Naive thymus-derived CD4-positive, alpha-beta T cell (primary cell): ENCODE results near the gene PLEKHG4B. TPM values are rescaled to one million over a fixed set of nuclear protein-coding genes. Genes with fewer than 3 reads are reported as not detected.
A peak's percentile ranks its signal among the peaks of the same experiment; 100 is the strongest.
"Not testable (repeated sequence)": the region's sequence is repeated elsewhere in the genome, so short reads cannot be mapped to it uniquely, and the experiment has no call there.

Experiments used
- ATAC-seq: fragments of 150-1000 bp; cut with Tn5 transposase; 2 replicates; pipeline ENCODE4 v1.10.0; 2021; ENCODE audit warnings: mild to moderate bottlenecking, moderate library complexity
- CTCF ChIA-PET: fragments of 350-600 bp; sonication (Branson Sonifier 250); formaldehyde crosslinking; loops from one replicate; lab custom pipeline; 2021; ENCODE audit warnings: antibody characterized with exemption; lab: Charles Lee
- POLR2A ChIA-PET: fragments of 350-600 bp; sonication (Branson Sonifier 250); formaldehyde crosslinking; loops from one replicate; lab custom pipeline; 2021; ENCODE audit warnings: antibody characterized with exemption, inconsistent platforms; lab: Charles Lee
- DNase-seq, 9 donors: peaks; one replicate each; pipeline versions ENCODE4 v3.0.0 to v3.0.0-alpha.2; 2020 to 2022; ENCODE audit warnings: mixed read lengths in 1 of 9
- H3K27ac ChIP-seq: one replicate; pipeline ENCODE4 v1.7.0; 2013; ENCODE audit warnings: mild to moderate bottlenecking, low read depth, low read length, moderate library complexity
- H3K27me3 ChIP-seq, 2 donors: one replicate each; pipeline ENCODE4 v1.7.0; 2013; ENCODE audit warnings: low read length in 2 of 2, mild to moderate bottlenecking in 2 of 2, moderate library complexity in 2 of 2; ENCODE audit not compliant: control insufficient read depth in 2 of 2, insufficient read depth in 2 of 2
- H3K36me3 ChIP-seq, 3 experiments: 1 replicate in 2 of 3; 2 replicates in 1 of 3; pipeline ENCODE4 v1.7.0; 2013; ENCODE audit warnings: low read length in 3 of 3, mild to moderate bottlenecking in 3 of 3, moderate library complexity in 1 of 3; ENCODE audit not compliant: insufficient read depth in 3 of 3, control insufficient read depth in 2 of 3
- H3K4me1 ChIP-seq, 2 donors: one replicate each; pipeline ENCODE4 v1.7.0; 2013; ENCODE audit warnings: low read length in 2 of 2, mild to moderate bottlenecking in 2 of 2, moderate library complexity in 1 of 2; ENCODE audit not compliant: control insufficient read depth in 2 of 2, insufficient read depth in 2 of 2
- H3K4me3 ChIP-seq: 2 replicates; pipeline ENCODE4 v1.7.0; 2013; ENCODE audit warnings: mild to moderate bottlenecking, low read length
- H3K9me3 ChIP-seq, 3 experiments: 1 replicate in 2 of 3; 2 replicates in 1 of 3; pipeline ENCODE4 v1.7.0; 2013; ENCODE audit warnings: low read length in 3 of 3; ENCODE audit not compliant: control insufficient read depth in 2 of 3
- H3K27ac Mint-ChIP-seq, 9 donors: one replicate each; pipeline ENCODE4 v1.8.0; 2020 to 2022; ENCODE audit warnings: mixed read lengths in 9 of 9, mild to moderate bottlenecking in 8 of 9, moderate library complexity in 5 of 9, inconsistent platforms in 2 of 9
- H3K27me3 Mint-ChIP-seq, 5 donors: one replicate each; pipeline ENCODE4 v1.8.0; 2021 to 2022; ENCODE audit warnings: mixed read lengths in 5 of 5, mild to moderate bottlenecking in 1 of 5
- H3K36me3 Mint-ChIP-seq, 5 donors: one replicate each; pipeline ENCODE4 v1.8.0; 2020 to 2022; ENCODE audit warnings: mixed read lengths in 5 of 5, mild to moderate bottlenecking in 3 of 5, inconsistent platforms in 1 of 5
- H3K4me1 Mint-ChIP-seq, 7 donors: one replicate each; pipeline ENCODE4 v1.8.0; 2020 to 2022; ENCODE audit warnings: mixed read lengths in 7 of 7, mild to moderate bottlenecking in 3 of 7, inconsistent platforms in 1 of 7
- H3K4me3 Mint-ChIP-seq, 10 donors: one replicate each; pipeline ENCODE4 v1.8.0; 2020 to 2022; ENCODE audit warnings: mild to moderate bottlenecking in 10 of 10, mixed read lengths in 10 of 10, moderate library complexity in 6 of 10, inconsistent platforms in 2 of 10
- H3K9me3 Mint-ChIP-seq, 11 donors: one replicate each; pipeline ENCODE4 v1.8.0; 2020 to 2022; ENCODE audit warnings: mixed read lengths in 11 of 11, mild to moderate bottlenecking in 4 of 11, inconsistent platforms in 1 of 11, moderate library complexity in 1 of 11
- intact Hi-C, 2 donors: fragments of 100-400 bp; cut with micrococcal nuclease; formaldehyde crosslinking; loops; one replicate each; pipeline ENCODE4 v1.15.1; 2023
- polyA plus RNA-seq, 2 donors: library from polyadenylated mRNA; unstranded; fragments of 300-500 nt; fragmentation: Illumina TruSeq; gene quantifications; one replicate each; pipeline ENCODE4 v1.2.3, GENCODE V29; 2021
- total RNA-seq, 6 experiments: library from RNA in 5 of 6; stranded (reverse) in 5 of 6; gene quantifications; 1 replicate in 5 of 6; 2 replicates in 1 of 6; pipeline ENCODE4 v1.2.3 and lab custom pipeline; 2021 to 2026

PLEKHG4B gene
- total and polyA plus RNA-seq, 7 experiments from 2014 or later: 0.39 to 2.0 TPM; not detected in 5

DNA sequence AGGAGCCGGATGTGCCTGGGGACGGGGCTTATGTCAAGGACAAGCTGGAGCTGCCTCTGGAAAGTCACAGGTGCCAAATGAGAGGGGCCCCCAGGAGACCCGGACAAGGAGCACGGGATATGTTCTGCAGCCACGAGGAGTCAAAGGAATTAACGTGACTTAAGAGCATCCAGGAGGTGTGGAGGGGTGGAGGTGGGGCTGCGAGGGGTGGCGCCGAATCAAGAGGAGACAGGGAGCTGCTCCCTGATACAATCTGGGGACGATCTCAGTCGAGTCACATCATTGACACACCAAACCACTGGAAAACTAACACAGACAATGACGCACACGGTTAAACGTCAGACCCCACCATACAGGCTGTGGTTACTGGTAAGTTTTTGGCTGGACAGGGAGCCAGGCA, 115.6 kb downstream of the PLEKHG4B start:
- no peak for ATAC-seq
- no peak overlapping the region for H3K27ac ChIP-seq
- H3K27me3 ChIP-seq: no peaks in the 10 kb centered on the region
- no peak overlapping the region for H3K4me3 ChIP-seq
- ChIA-PET CTCF (no interaction called here), POLR2A (no interaction called here)
- Mint-ChIP-seq H3K9me3 (no peaks in the 10 kb centered on the region), H3K27ac (peak overlapping the region in 1 of 9 donors; percentile 43), H3K4me3 (no peak overlapping the region), H3K27me3 (no peaks in the 10 kb centered on the region), H3K4me1 (peaks cover 14 to 30% (median 20%) of the 10 kb centered on the region in 7 donors), H3K36me3 (peaks cover 0 to 40% (median 18%) of the 10 kb centered on the region in 5 donors)
- no peaks in the 10 kb centered on the region for H3K9me3 ChIP-seq
- H3K4me1 ChIP-seq: no peaks in the 10 kb centered on the region
- no peak for DNase-seq
- intact Hi-C loops: no loop called here
- peaks cover 0 to 52% (median 0%) of the 10 kb centered on the region in 3 experiments for H3K36me3 ChIP-seq

DNA sequence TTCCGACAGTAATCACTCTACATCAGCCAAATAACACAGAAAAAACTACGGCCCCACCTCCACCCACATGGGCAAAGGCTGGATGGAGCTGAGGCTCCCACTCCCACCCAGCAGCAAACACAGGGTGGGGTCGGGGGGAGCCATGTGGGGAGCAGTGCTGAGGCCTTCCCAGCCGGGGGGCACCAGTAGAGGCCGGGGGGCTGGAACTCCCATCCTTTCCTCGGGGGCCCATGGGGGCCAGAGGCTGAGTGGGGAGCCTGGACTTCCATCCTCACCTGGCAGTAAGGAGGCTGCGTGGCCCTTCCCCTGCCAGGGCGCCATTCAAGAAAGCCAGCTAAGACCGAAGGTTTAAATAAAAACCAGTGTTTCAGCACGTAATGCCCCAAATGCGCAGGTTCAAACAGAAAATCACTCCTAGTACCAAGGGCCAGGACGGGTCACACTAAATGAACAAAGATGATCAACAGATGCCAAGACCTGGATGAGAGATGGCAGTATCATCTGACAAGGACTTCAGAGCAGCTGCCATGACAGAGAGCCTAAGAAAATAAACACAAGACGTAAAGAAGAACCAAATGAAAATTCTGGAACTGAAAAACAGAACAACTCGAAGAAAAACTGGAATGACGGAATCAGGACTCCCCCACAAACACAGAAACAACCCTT, 116.6 kb downstream of the PLEKHG4B start:
- Mint-ChIP-seq H3K4me3 (no peak overlapping the region), H3K9me3 (no peaks in the 10 kb centered on the region), H3K27ac (no peak overlapping the region), H3K36me3 (peaks cover 0 to 39% (median 18%) of the 10 kb centered on the region in 5 donors), H3K27me3 (no peaks in the 10 kb centered on the region), H3K4me1 (peaks cover 14 to 34% (median 21%) of the 10 kb centered on the region in 7 donors)
- Histone ChIP-seq H3K27me3 (no peaks in the 10 kb centered on the region), H3K36me3 (peaks cover 0 to 49% (median 0%) of the 10 kb centered on the region in 3 experiments), H3K4me1 (no peaks in the 10 kb centered on the region), H3K9me3 (no peaks in the 10 kb centered on the region), H3K4me3 (no peak overlapping the region), H3K27ac (no peak overlapping the region)
- intact Hi-C loops: no loop called here
- POLR2A ChIA-PET: no interaction called here
- DNase-seq (no peak), ATAC-seq (no peak)
- CTCF ChIA-PET: no interaction called here

DNA sequence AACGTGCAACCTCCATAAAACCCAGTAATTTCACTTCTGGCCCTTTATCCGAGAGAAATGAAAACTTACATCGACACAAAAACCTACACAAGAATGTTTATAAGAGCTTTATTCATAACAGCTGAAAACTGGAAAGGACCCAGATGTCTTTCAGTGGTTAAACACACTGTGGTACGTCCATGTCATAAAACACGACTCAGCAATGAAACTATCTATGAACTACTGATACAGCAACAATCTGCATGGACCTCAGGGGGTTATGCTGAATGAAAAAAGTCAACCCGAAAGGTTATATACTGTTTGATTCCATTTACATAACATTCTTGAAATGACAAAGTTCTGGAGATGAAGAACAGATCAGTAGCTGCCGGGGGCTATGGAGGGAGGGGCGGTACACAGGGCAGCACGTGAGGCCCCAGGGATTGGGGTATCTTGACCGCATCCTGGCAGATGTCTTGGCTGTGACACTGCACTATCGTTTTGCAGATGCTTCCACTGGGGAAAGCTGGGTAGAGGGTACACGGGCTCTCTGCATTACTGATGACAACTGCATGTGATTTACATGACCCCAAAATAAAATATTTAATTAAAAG, 121.9 kb downstream of the PLEKHG4B start:
- Histone ChIP-seq H3K27ac (no peak overlapping the region), H3K4me1 (no peaks in the 10 kb centered on the region), H3K36me3 (peaks cover 0 to 16% (median 0%) of the 10 kb centered on the region in 3 experiments), H3K4me3 (no peak overlapping the region), H3K9me3 (no peaks in the 10 kb centered on the region), H3K27me3 (no peaks in the 10 kb centered on the region)
- Mint-ChIP-seq H3K36me3 (peaks cover 0 to 28% (median 12%) of the 10 kb centered on the region in 5 donors), H3K4me3 (peak overlapping the region in 6 of 10 donors; percentile 18 to 65 (median 38)), H3K27me3 (peaks cover 0 to under 1% (median 0%) of the 10 kb centered on the region in 5 donors), H3K27ac (peak overlapping the region in 4 of 9 donors; percentile 32 to 74 (median 35)), H3K9me3 (no peaks in the 10 kb centered on the region), H3K4me1 (peaks cover 30 to 51% (median 44%) of the 10 kb centered on the region in 7 donors)
- ChIA-PET POLR2A (interaction anchor here (0.6 kb wide), 1 partner anchor 248 kb away, joined by 3 read pairs; no protein-coding TSS in a partner anchor), CTCF (no interaction called here)
- intact Hi-C loops: no loop called here
- ATAC-seq: no peak
- no peak for DNase-seq

DNA sequence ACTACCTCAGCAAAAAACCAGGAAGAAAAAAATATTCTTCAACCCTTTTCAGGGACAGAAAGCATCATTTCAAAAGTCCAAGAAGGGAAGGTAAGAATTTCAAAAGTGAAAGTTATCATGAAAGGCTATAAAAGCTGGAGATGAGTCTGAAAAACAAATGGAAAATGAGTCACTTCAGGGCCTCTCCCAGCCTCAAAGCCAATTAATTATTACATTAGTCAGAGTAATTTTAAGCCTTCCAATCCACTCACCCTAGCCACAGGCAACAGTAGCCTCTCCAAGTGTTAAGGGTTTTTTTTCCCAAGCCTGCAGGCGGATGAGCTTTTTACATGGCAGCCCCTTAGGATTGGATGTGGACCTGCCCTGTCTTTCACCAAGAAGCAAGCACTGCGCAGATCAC, 123.3 kb downstream of the PLEKHG4B start:
- peak overlapping the region in 5 of 9 donors; percentile 3 to 58 (median 10) for H3K27ac Mint-ChIP-seq
- H3K27ac ChIP-seq, H3K27me3 ChIP-seq, DNase-seq, H3K4me3 ChIP-seq, H3K27me3 Mint-ChIP-seq, ATAC-seq, H3K9me3 Mint-ChIP-seq, H3K9me3 ChIP-seq, H3K4me1 ChIP-seq, POLR2A ChIA-PET, CTCF ChIA-PET: not testable (repeated sequence)
- H3K36me3 ChIP-seq: peaks cover 0 to 17% (median 0%) of the 10 kb centered on the region in 3 experiments
- peaks cover 25 to 45% (median 38%) of the 10 kb centered on the region in 7 donors for H3K4me1 Mint-ChIP-seq
- intact Hi-C loops: loop anchor here in 1 of 2 donors (5.0 kb wide), 1 partner anchor 227 kb away; the partner anchor contains the start of gene EXOC3
- H3K36me3 Mint-ChIP-seq: peaks cover 0 to 22% (median 10%) of the 10 kb centered on the region in 5 donors
- peak overlapping the region; percentile 22 to 73 (median 54) for H3K4me3 Mint-ChIP-seq

DNA sequence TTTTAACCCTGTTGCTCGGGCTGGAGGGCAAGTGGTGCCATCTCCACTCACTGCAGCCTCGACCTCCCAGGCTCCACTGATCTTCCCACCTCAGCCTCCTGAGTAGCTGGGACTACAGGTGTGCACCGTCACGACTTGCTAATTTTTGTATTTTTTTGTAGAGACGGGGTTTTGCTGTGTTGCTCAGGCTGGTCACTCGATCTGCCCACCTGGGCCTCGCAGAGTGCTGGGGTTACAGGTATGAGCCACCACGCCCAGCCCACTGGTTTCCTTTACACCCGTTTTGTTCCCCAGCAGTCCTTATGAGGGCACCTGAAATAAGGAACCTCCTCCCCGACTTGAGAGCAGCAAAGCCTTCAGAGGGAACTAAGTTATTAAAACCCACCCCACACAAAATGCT, 124.1 kb downstream of the PLEKHG4B start:
- H3K27me3 Mint-ChIP-seq, H3K9me3 Mint-ChIP-seq, H3K27me3 ChIP-seq, H3K4me3 ChIP-seq, POLR2A ChIA-PET, H3K4me1 ChIP-seq, ATAC-seq, DNase-seq, H3K27ac ChIP-seq, CTCF ChIA-PET, H3K9me3 ChIP-seq: not testable (repeated sequence)
- peak overlapping the region in 7 of 10 donors; percentile 6 to 73 (median 44) for H3K4me3 Mint-ChIP-seq
- peak overlapping the region in 4 of 9 donors; percentile 5 to 67 (median 34) for H3K27ac Mint-ChIP-seq
- H3K36me3 Mint-ChIP-seq: peaks cover 0 to 19% (median 10%) of the 10 kb centered on the region in 5 donors
- H3K4me1 Mint-ChIP-seq: peaks cover 29 to 50% (median 42%) of the 10 kb centered on the region in 7 donors
- intact Hi-C loops: loop anchor here in 1 of 2 donors (5.0 kb wide), 1 partner anchor 226 kb away; the partner anchor contains the start of gene EXOC3
- peaks cover 0 to 17% (median 0%) of the 10 kb centered on the region in 3 experiments for H3K36me3 ChIP-seq

DNA sequence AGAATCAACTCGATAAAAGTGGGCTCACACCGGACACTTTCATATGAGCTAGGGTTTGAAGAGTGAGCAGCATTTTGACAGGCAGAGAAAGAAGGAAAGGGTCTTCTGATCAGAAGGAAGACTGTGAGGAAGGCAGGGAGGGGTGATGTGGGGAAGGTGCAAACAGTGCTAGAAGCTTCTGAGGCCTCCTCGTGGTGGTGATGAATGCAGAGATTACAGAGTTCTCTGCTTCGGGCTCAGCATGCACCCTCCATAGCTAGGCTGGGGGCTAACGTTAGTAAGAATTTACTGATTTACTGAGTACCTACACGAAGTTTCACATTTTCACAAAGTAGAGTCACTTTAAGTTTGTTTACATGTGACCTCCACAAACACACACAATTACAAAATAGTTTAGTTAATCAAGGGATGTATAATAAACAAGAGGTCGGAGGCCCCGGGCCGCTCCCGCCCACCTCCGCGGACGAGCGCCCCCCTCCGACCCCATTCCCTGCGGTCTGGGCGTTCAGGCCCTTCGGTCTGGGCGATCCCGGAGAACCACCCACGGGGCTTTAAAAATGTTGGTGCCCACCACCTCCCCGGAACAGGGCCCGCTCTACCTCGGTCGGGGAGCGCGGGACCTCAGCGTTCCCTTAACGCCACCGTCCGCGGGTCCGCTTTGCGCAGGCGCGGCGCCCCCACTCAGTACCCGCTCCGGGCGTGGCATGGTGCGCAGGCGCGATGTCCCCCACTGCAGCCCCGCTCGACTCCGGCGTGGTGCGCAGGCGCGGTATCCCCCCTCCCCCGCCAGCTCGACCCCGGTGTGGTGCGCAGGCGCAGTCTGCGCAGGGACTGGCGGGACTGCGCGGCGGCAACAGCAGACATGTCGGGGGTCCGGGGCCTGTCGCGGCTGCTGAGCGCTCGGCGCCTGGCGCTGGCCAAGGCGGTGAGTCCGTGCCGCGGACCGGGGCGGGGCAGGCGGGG, 125.8 kb downstream of the PLEKHG4B start, which contains the start of the genes CCDC127 and SDHA:
CCDC127 (minus strand) TSS at position 660 of the 963 bp plus-strand sequence. CDS start 1,304 bp downstream, outside the sequence.
SDHA (plus strand) TSS at position 827 of the 963 bp plus-strand sequence; CDS start at position 863, 36 bp downstream.
- not testable (repeated sequence) for H3K27me3 Mint-ChIP-seq, H3K9me3 Mint-ChIP-seq, H3K27me3 ChIP-seq, H3K9me3 ChIP-seq
- ATAC-seq (peak; percentile 90), DNase-seq (peak; percentile 94 to 100 (median 98))
- Histone ChIP-seq H3K36me3 (peaks cover 0 to 17% (median 0%) of the 10 kb centered on the region in 3 experiments), H3K27ac (peak within 1 kb of the TSS; percentile 92), H3K4me3 (peak within 1 kb of the TSS; percentile 65), H3K4me1 (peaks cover 13 to 14% of the 10 kb centered on the region in 2 donors)
- POLR2A ChIA-PET: interaction anchor here (0.6 to 3.8 kb wide), 8 partner anchors 15 to 1583 kb away, joined by 3 to 27 read pairs (median 4); partner anchors contain the start of genes NDUFS6 and PDCD6
- Mint-ChIP-seq H3K27ac (peak within 1 kb of the TSS; percentile 87 to 97 (median 95)), H3K4me3 (peak within 1 kb of the TSS; percentile 93 to 97 (median 96)), H3K4me1 (peaks cover 42 to 67% (median 55%) of the 10 kb centered on the region in 7 donors), H3K36me3 (peaks cover 0 to 19% (median 10%) of the 10 kb centered on the region in 5 donors)
- CTCF ChIA-PET: interaction anchor here (1.2 kb wide), 1 partner anchor 29 kb away, joined by 7 read pairs; no protein-coding TSS in a partner anchor
- intact Hi-C loops: loop anchor here (1.0 to 5.0 kb wide), 6 partner anchors 25 to 226 kb away; partner anchors contain the start of genes EXOC3 (in 2 of the 2) and PDCD6 (in 1 of the 2)
